Activated naive CD8-positive, alpha-beta T cell treated with anti-CD3 and anti-CD28 coated beads, Interleukin-2, amount 50 U/mL, for 24 hours (primary cell): ENCODE data around the gene HIVEP3.

Source experiments
- ATAC-seq: fragments of 150-1000 bp; cut with Tn5 transposase; one replicate; pipeline ENCODE4 v1.10.0; 2021
- DNase-seq: peaks from one replicate; pipeline ENCODE4 v3.0.0; 2021
- H3K27ac Mint-ChIP-seq: one replicate; pipeline ENCODE4 v1.8.0; 2021; ENCODE audit warnings: mild to moderate bottlenecking, mixed read lengths
- H3K27me3 Mint-ChIP-seq: one replicate; pipeline ENCODE4 v1.8.0; 2021; ENCODE audit warnings: mixed read lengths
- H3K36me3 Mint-ChIP-seq: one replicate; pipeline ENCODE4 v1.8.0; 2021; ENCODE audit warnings: low read depth, mixed read lengths
- H3K4me1 Mint-ChIP-seq: one replicate; pipeline ENCODE4 v1.8.0; 2021; ENCODE audit warnings: mixed read lengths
- H3K4me3 Mint-ChIP-seq: one replicate; pipeline ENCODE4 v1.8.0; 2021; ENCODE audit warnings: mild to moderate bottlenecking, moderate library complexity, mixed read lengths
- H3K9me3 Mint-ChIP-seq: one replicate; pipeline ENCODE4 v1.8.0; 2021; ENCODE audit warnings: mixed read lengths

HIVEP3 gene

GRCh38 chr1:41608211-41608610 lies 310.5 kb downstream of the HIVEP3 start:
- Mint-ChIP-seq H3K4me3 (no peak overlapping the region), H3K9me3 (no peaks in the 10 kb centered on the region), H3K27me3 (no peaks in the 10 kb centered on the region), H3K27ac (peak overlapping the region; percentile 87), H3K4me1 (peaks cover 50% of the 10 kb centered on the region), H3K36me3 (peaks cover 56% of the 10 kb centered on the region)
- DNase-seq (no peak), ATAC-seq (no peak)

- peaks cover 56% of the 10 kb centered on the region for H3K36me3 Mint-ChIP-seq
- peaks cover 50% of the 10 kb centered on the region for H3K4me1 Mint-ChIP-seq
- no peaks in the 10 kb centered on the region for H3K27me3 Mint-ChIP-seq
- H3K4me3 Mint-ChIP-seq = no peak overlapping the region
- DNase-seq = no peak
- H3K27ac Mint-ChIP-seq = peak overlapping the region; percentile 87
- ATAC-seq = no peak
- H3K9me3 Mint-ChIP-seq = no peaks in the 10 kb centered on the region
Measured at GRCh38 chr1:41607808-41608207, 310.9 kb downstream of the HIVEP3 start.

- no peak for DNase-seq
Measured at GRCh38 chr1:41599912-41600311, 318.8 kb downstream of the HIVEP3 start.

GRCh38 chr1:41598325-41598724 lies 320.4 kb downstream of the HIVEP3 start:
- H3K4me3 Mint-ChIP-seq = no peak overlapping the region
- peak overlapping the region; percentile 63 for H3K27ac Mint-ChIP-seq
- H3K9me3 Mint-ChIP-seq = peaks cover 19% of the 10 kb centered on the region
- DNase-seq (no peak), ATAC-seq (no peak)
- no peaks in the 10 kb centered on the region for H3K27me3 Mint-ChIP-seq
- H3K36me3 Mint-ChIP-seq = peaks cover 59% of the 10 kb centered on the region
- H3K4me1 Mint-ChIP-seq = peaks cover 73% of the 10 kb centered on the region

More at GRCh38 chr1:41599912-41600311, 318.8 kb downstream of the HIVEP3 start:
- no peak for ATAC-seq
- H3K4me1 Mint-ChIP-seq = peaks cover 64% of the 10 kb centered on the region
- H3K36me3 Mint-ChIP-seq = peaks cover 62% of the 10 kb centered on the region
- H3K9me3 Mint-ChIP-seq = peaks cover 19% of the 10 kb centered on the region
- H3K27me3 Mint-ChIP-seq = no peaks in the 10 kb centered on the region
- H3K27ac Mint-ChIP-seq = peak overlapping the region; percentile 79
- no peak overlapping the region for H3K4me3 Mint-ChIP-seq

- H3K27ac Mint-ChIP-seq = no peak overlapping the region
- no peak for DNase-seq
- peaks cover 33% of the 10 kb centered on the region for H3K4me1 Mint-ChIP-seq
- no peaks in the 10 kb centered on the region for H3K27me3 Mint-ChIP-seq
- H3K9me3 Mint-ChIP-seq = no peaks in the 10 kb centered on the region
- H3K4me3 Mint-ChIP-seq = no peak overlapping the region
- no peak for ATAC-seq
- peaks cover 62% of the 10 kb centered on the region for H3K36me3 Mint-ChIP-seq
Measured at GRCh38 chr1:41592451-41593125, 326.1 kb downstream of the HIVEP3 start.

GRCh38 chr1:41591891-41592290 lies 326.8 kb downstream of the HIVEP3 start:
- no peaks in the 10 kb centered on the region for H3K27me3 Mint-ChIP-seq
- ATAC-seq (no peak), DNase-seq (no peak)
- H3K9me3 Mint-ChIP-seq = no peaks in the 10 kb centered on the region
- peak overlapping the region; percentile 37 for H3K27ac Mint-ChIP-seq
- H3K4me3 Mint-ChIP-seq = no peak overlapping the region
- peaks cover 26% of the 10 kb centered on the region for H3K4me1 Mint-ChIP-seq
- H3K36me3 Mint-ChIP-seq = peaks cover 61% of the 10 kb centered on the region

GRCh38 chr1:41590331-41590730 lies 328.4 kb downstream of the HIVEP3 start:
- Mint-ChIP-seq H3K36me3 (peaks cover 64% of the 10 kb centered on the region), H3K27ac (no peak overlapping the region), H3K27me3 (no peaks in the 10 kb centered on the region), H3K9me3 (no peaks in the 10 kb centered on the region), H3K4me3 (no peak overlapping the region), H3K4me1 (peaks cover 17% of the 10 kb centered on the region)
- no peak for ATAC-seq
- DNase-seq = no peak

- no peak overlapping the region for H3K4me3 Mint-ChIP-seq
- no peaks in the 10 kb centered on the region for H3K27me3 Mint-ChIP-seq
- H3K36me3 Mint-ChIP-seq = peaks cover 65% of the 10 kb centered on the region
- H3K27ac Mint-ChIP-seq = no peak overlapping the region
- ATAC-seq (no peak), DNase-seq (no peak)
- no peaks in the 10 kb centered on the region for H3K9me3 Mint-ChIP-seq
- H3K4me1 Mint-ChIP-seq = peaks cover 7% of the 10 kb centered on the region
Measured at GRCh38 chr1:41589395-41589794, 329.3 kb downstream of the HIVEP3 start.

- Mint-ChIP-seq H3K27ac (no peak overlapping the region), H3K9me3 (no peaks in the 10 kb centered on the region), H3K27me3 (no peaks in the 10 kb centered on the region), H3K4me1 (peaks cover 2% of the 10 kb centered on the region), H3K4me3 (no peak overlapping the region), H3K36me3 (peaks cover 68% of the 10 kb centered on the region)
- DNase-seq (no peak), ATAC-seq (no peak)
Measured at GRCh38 chr1:41588334-41588875, 330.3 kb downstream of the HIVEP3 start.

GRCh38 chr1:41587791-41588190 lies 330.9 kb downstream of the HIVEP3 start:
- Mint-ChIP-seq H3K36me3 (peaks cover 65% of the 10 kb centered on the region), H3K27me3 (no peaks in the 10 kb centered on the region), H3K27ac (no peak overlapping the region), H3K4me1 (peaks cover 2% of the 10 kb centered on the region), H3K4me3 (no peak overlapping the region), H3K9me3 (no peaks in the 10 kb centered on the region)
- no peak for ATAC-seq
- DNase-seq = no peak

- Mint-ChIP-seq H3K27ac (no peak overlapping the region), H3K4me1 (no peaks in the 10 kb centered on the region)
Measured at GRCh38 chr1:41586230-41586629, 332.5 kb downstream of the HIVEP3 start.

GRCh38 chr1:41583658-41584547 lies 334.8 kb downstream of the HIVEP3 start:
- DNase-seq (no peak), ATAC-seq (no peak)
- Mint-ChIP-seq H3K27ac (no peak overlapping the region), H3K36me3 (peaks cover 73% of the 10 kb centered on the region), H3K4me3 (no peak overlapping the region), H3K27me3 (no peaks in the 10 kb centered on the region), H3K4me1 (peaks cover 12% of the 10 kb centered on the region), H3K9me3 (no peaks in the 10 kb centered on the region)

More at GRCh38 chr1:41586230-41586629, 332.5 kb downstream of the HIVEP3 start:
- Mint-ChIP-seq H3K36me3 (peaks cover 69% of the 10 kb centered on the region), H3K27me3 (no peaks in the 10 kb centered on the region), H3K4me3 (no peak overlapping the region), H3K9me3 (no peaks in the 10 kb centered on the region)
- no peak for ATAC-seq
- DNase-seq = no peak

- DNase-seq (no peak), ATAC-seq (no peak)
- peak overlapping the region; percentile 50 for H3K27ac Mint-ChIP-seq
- peaks cover 20% of the 10 kb centered on the region for H3K4me1 Mint-ChIP-seq
- H3K4me3 Mint-ChIP-seq = no peak overlapping the region
- no peaks in the 10 kb centered on the region for H3K27me3 Mint-ChIP-seq
- peaks cover 74% of the 10 kb centered on the region for H3K36me3 Mint-ChIP-seq
- no peaks in the 10 kb centered on the region for H3K9me3 Mint-ChIP-seq
Measured at GRCh38 chr1:41582851-41583657, 335.7 kb downstream of the HIVEP3 start.

- DNase-seq = no peak
- H3K9me3 Mint-ChIP-seq = no peaks in the 10 kb centered on the region
- no peak overlapping the region for H3K4me3 Mint-ChIP-seq
- H3K4me1 Mint-ChIP-seq = peaks cover 25% of the 10 kb centered on the region
- no peak for ATAC-seq
- H3K27ac Mint-ChIP-seq = peak overlapping the region; percentile 50
- peaks cover 76% of the 10 kb centered on the region for H3K36me3 Mint-ChIP-seq
- H3K27me3 Mint-ChIP-seq = no peaks in the 10 kb centered on the region
Measured at GRCh38 chr1:41582351-41582750, 336.4 kb downstream of the HIVEP3 start.
